GM19468 (cell line): ENCODE results near the gene ZNF436.
"Not testable (repeated sequence)": the region's sequence is repeated elsewhere in the genome, so short reads cannot be mapped to it uniquely, and the experiment has no call there.

Source experiments
- ATAC-seq: cut with Tn5 transposase; IDR thresholded peaks from one replicate; pipeline ENCODE4 v1.9.1; 2021; ENCODE audit warnings: mild to moderate bottlenecking, moderate library complexity, moderate number of reproducible peaks; ENCODE audit not compliant: unreplicated experiment; ENCODE audit errors: extremely low read depth

The ZNF436 gene

DNA sequence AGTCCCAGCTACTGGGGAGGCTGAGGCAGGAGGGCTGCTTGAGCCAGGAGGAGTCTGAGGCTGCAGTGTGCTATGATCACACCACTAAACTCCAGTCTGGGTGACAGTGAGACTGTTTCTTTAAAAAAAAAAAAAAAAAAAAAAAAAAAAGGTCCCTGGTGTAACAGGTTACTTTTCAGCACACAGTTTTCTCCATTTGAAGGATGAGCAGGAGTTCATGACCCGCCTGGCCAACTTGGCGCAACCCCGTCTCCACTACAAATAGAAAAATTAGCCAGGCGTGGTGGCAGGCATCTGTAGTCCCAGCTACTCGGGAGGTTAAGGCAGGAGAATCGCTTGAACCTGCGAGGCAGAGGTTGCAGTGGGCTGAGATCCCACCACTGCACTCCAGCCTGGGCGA is 37.9 kb downstream of the ZNF436 start:
- no peak for ATAC-seq

DNA sequence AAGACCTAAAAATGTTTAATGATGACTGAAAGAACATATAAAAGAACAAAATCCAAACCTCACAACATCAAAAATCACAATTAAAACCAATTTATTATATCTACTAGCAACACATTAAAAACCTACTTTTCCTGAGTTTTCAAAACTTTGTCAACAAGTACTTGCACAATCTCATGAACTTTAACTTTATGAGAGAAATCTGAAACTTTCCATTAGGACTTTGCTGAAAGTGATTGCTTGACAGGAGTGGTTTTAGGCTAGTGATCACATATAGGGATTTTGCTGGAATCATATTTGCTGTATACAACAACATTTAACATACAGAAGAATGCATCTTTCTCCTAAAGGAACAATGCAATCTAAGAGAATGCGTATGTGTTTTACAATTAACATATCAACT is 38.8 kb downstream of the ZNF436 start:
- no peak for ATAC-seq

DNA sequence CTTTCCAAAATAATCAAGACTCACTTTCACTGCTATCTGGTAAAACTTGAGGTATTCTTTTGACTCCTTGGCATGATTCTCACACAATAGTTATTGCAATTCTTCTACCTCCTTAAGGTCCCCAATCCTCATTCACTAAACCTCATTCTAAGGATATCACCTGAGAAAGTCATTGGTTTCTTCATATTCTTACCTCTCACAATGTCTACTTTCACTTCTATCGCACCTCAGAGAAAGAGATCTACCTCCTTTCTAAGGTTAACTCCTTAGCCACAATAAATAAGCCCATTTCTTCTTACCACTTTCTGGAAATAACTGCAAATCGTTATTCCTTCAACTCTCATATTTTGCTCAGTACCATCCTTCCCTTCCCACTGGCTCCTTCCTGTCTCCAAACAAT is 44.2 kb downstream of the ZNF436 start:
- ATAC-seq: no peak

DNA sequence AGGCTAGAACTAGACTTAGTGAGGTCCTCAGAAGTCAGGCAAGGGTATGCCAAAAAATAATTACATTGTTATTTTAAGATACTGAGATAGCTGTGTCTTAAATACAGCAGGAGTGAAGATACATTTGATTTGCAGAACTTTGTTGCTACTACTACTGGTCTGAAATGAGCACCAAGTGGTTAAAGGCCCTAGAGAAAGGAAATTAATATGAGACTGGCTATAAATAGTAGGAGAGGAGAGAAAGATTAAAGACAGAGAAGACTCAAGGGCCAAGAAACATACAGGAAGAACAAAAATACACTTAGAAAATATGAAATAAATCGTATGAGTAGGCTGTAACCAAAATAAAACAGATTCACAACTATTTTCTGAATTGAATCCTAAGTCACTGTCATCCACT is 46.9 kb downstream of the ZNF436 start:
- no peak for ATAC-seq

DNA sequence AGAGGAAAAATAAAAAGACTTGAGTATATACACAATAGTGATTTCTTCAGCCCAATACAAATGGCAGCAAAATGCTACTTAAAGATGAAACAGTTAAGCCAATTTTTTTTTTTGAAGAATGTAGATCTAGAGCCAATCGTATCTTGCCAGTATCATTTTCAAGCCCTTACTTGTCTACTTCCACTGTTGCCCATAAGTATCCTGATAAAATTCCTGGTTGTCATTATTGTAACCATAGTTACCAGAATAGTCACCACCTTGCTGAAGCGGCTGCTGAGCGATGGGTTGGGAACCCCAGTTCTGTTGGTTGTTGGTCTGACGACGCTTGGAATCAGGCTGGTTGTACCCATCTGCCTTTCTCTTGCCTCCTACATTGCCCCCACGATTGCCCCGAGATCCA is 59.4 kb downstream of the ZNF436 start:
- not testable (repeated sequence) for ATAC-seq
